GM21381 (cell line): ENCODE results near the gene PRPSAP2.
A peak's percentile ranks its signal among the peaks of the same experiment; 100 is the strongest.
"Not testable (repeated sequence)": the region's sequence is repeated elsewhere in the genome, so short reads cannot be mapped to it uniquely, and the experiment has no call there.

ENCODE experiments used
- ATAC-seq: cut with Tn5 transposase; IDR thresholded peaks from one replicate; pipeline ENCODE4 v1.9.1; 2021; ENCODE audit warnings: mild to moderate bottlenecking, moderate library complexity; ENCODE audit not compliant: unreplicated experiment

PRPSAP2 gene

GRCh38 chr17:18888766-18889290 lies 30.9 kb downstream of the PRPSAP2 start:
- no peak for ATAC-seq

- no peak for ATAC-seq
Measured at GRCh38 chr17:18889658-18890057, 31.7 kb downstream of the PRPSAP2 start.

GRCh38 chr17:18891541-18891940 lies 33.6 kb downstream of the PRPSAP2 start:
- no peak for ATAC-seq

- no peak for ATAC-seq
Measured at GRCh38 chr17:18896146-18896545, 38.2 kb downstream of the PRPSAP2 start.

GRCh38 chr17:18896947-18897346 lies 39.0 kb downstream of the PRPSAP2 start:
- ATAC-seq = no peak

- no peak for ATAC-seq
Measured at GRCh38 chr17:18904482-18904881, 46.6 kb downstream of the PRPSAP2 start.

- ATAC-seq = no peak
Measured at GRCh38 chr17:18905226-18905625, 47.3 kb downstream of the PRPSAP2 start.

GRCh38 chr17:18910326-18910725 lies 52.4 kb downstream of the PRPSAP2 start:
- no peak for ATAC-seq

GRCh38 chr17:18910881-18911280 lies 53.0 kb downstream of the PRPSAP2 start:
- ATAC-seq = no peak

- no peak for ATAC-seq
Measured at GRCh38 chr17:18916816-18917500, 59.0 kb downstream of the PRPSAP2 start.

GRCh38 chr17:18917506-18918032 lies 59.6 kb downstream of the PRPSAP2 start:
- ATAC-seq = no peak

GRCh38 chr17:18919963-18920362 lies 62.0 kb downstream of the PRPSAP2 start:
- no peak for ATAC-seq

GRCh38 chr17:18920911-18921441 lies 63.0 kb downstream of the PRPSAP2 start:
- ATAC-seq = no peak

GRCh38 chr17:18921485-18921884 lies 63.6 kb downstream of the PRPSAP2 start:
- ATAC-seq = no peak

- ATAC-seq = peak; percentile 68
Measured at GRCh38 chr17:18921912-18922451, 64.1 kb downstream of the PRPSAP2 start.

- not testable (repeated sequence) for ATAC-seq
Measured at GRCh38 chr17:18922596-18922995, 64.7 kb downstream of the PRPSAP2 start.

GRCh38 chr17:18925187-18925586 lies 67.3 kb downstream of the PRPSAP2 start:
- no peak for ATAC-seq

- no peak for ATAC-seq
Measured at GRCh38 chr17:18928628-18929125, 70.7 kb downstream of the PRPSAP2 start.

- no peak for ATAC-seq
Measured at GRCh38 chr17:18932360-18933055, 74.6 kb downstream of the PRPSAP2 start.

- no peak for ATAC-seq
Measured at GRCh38 chr17:18933102-18934058, 75.4 kb downstream of the PRPSAP2 start.
